ENCODE results near the gene MT1H. TPM values are rescaled to one million over a fixed set of nuclear protein-coding genes. Genes with fewer than 3 reads are reported as not detected.

The MT1H gene
- total RNA-seq, 4 donors from 2014 or later = 45.4 to 179 (median 62.8) TPM; not detected in 1

GRCh38 chr16:56708525-56709442 lies 39.2 kb downstream of the MT1H start:
- no peak for DNase-seq
- no peaks in the 10 kb centered on the region for H3K9me3 ChIP-seq
- H3K4me3 ChIP-seq (replicated peaks in 1 of 3) = no peak overlapping the region
- H3K4me1 ChIP-seq = no peaks in the 10 kb centered on the region
- H3K27me3 ChIP-seq = no peaks in the 10 kb centered on the region
- intact Hi-C loops (cut with DNase I) = no loop called here
- no peak for TF ChIP-seq CTCF (IDR thresholded peaks at IDR 0.05)
- TF ChIP-seq POLR2A (IDR thresholded peaks at IDR 0.05) = no peak
- no peak overlapping the region for H3K27ac ChIP-seq
- H3K36me3 ChIP-seq = no peaks in the 10 kb centered on the region
- 68 to 72% methylated on average over 13 of the region's 13 CpGs for WGBS, 2 donors

- no peaks in the 10 kb centered on the region for H3K36me3 ChIP-seq
Observed at GRCh38 chr16:56709443-56710040, 39.9 kb downstream of the MT1H start.

GRCh38 chr16:56710181-56710737 lies 40.6 kb downstream of the MT1H start:
- WGBS, 2 donors = 57 to 69% methylated on average over 3 of the region's 3 CpGs
- TF ChIP-seq POLR2A (IDR thresholded peaks at IDR 0.05) (no peak), CTCF (IDR thresholded peaks at IDR 0.05) (no peak)
- H3K27ac ChIP-seq = no peak overlapping the region
- intact Hi-C loops (cut with DNase I) = no loop called here
- no peaks in the 10 kb centered on the region for H3K36me3 ChIP-seq
- no peaks in the 10 kb centered on the region for H3K27me3 ChIP-seq
- no peak for DNase-seq
- no peak overlapping the region for H3K4me3 ChIP-seq (replicated peaks in 1 of 3)
- no peaks in the 10 kb centered on the region for H3K9me3 ChIP-seq
- H3K4me1 ChIP-seq = no peaks in the 10 kb centered on the region

More at GRCh38 chr16:56709443-56710040, 39.9 kb downstream of the MT1H start:
- no peak overlapping the region for H3K4me3 ChIP-seq (replicated peaks in 1 of 3)
- DNase-seq = no peak
- H3K4me1 ChIP-seq = no peaks in the 10 kb centered on the region
- 89% methylated on average over 4 of the region's 4 CpGs for WGBS, 2 donors
- intact Hi-C loops (cut with DNase I) = no loop called here
- TF ChIP-seq POLR2A (IDR thresholded peaks at IDR 0.05) (no peak), CTCF (IDR thresholded peaks at IDR 0.05) (no peak)
- H3K27me3 ChIP-seq = no peaks in the 10 kb centered on the region
- no peak overlapping the region for H3K27ac ChIP-seq
- H3K9me3 ChIP-seq = no peaks in the 10 kb centered on the region

GRCh38 chr16:56711862-56712261 lies 42.2 kb downstream of the MT1H start:
- TF ChIP-seq CTCF (IDR thresholded peaks at IDR 0.05) (no peak), POLR2A (IDR thresholded peaks at IDR 0.05) (no peak)
- DNase-seq = no peak

GRCh38 chr16:56713794-56714193 lies 44.2 kb downstream of the MT1H start:
- Histone ChIP-seq H3K4me1 (no peaks in the 10 kb centered on the region), H3K27ac (no peak overlapping the region), H3K4me3 (replicated peaks in 1 of 3) (no peak overlapping the region), H3K36me3 (no peaks in the 10 kb centered on the region), H3K27me3 (no peaks in the 10 kb centered on the region), H3K9me3 (no peaks in the 10 kb centered on the region)
- no peak for TF ChIP-seq CTCF (IDR thresholded peaks at IDR 0.05)
- intact Hi-C loops (cut with DNase I) = no loop called here
- no peak for DNase-seq
- WGBS, 2 donors = 86 to 94% methylated on average over 2 of the region's 2 CpGs

More at GRCh38 chr16:56711862-56712261, 42.2 kb downstream of the MT1H start:
- 92 to 96% methylated on average over 2 of the region's 2 CpGs for WGBS, 2 donors
- Histone ChIP-seq H3K9me3 (no peaks in the 10 kb centered on the region), H3K27ac (no peak overlapping the region), H3K4me1 (no peaks in the 10 kb centered on the region), H3K27me3 (no peaks in the 10 kb centered on the region), H3K4me3 (replicated peaks in 1 of 3) (no peak overlapping the region), H3K36me3 (no peaks in the 10 kb centered on the region)
- intact Hi-C loops (cut with DNase I) = no loop called here
